HepG2 (cell line): ENCODE measurements around the gene ASXL1. TPM values are rescaled to one million over a fixed set of nuclear protein-coding genes. Genes with fewer than 3 reads are reported as not detected.

Source experiments
- ARNT2 ChIP-seq: sonication (generic); formaldehyde crosslinking; IDR thresholded peaks from 2 replicates; pipeline ENCODE4 v1.8.0; 2022; ENCODE audit warnings: mild to moderate bottlenecking, low read depth, missing genetic modification reagents, moderate library complexity
- CC2D1A ChIP-seq: sonication (generic); formaldehyde crosslinking; IDR thresholded peaks from 2 replicates; pipeline ENCODE4 v1.8.1; 2023; ENCODE audit warnings: mild to moderate bottlenecking, missing genetic modification reagents
- CHD2 ChIP-seq: IDR thresholded peaks from 2 replicates; pipeline ENCODE4 v1.6.1; 2011; ENCODE audit warnings: low read depth, low read length, improper control_type of control experiment
- DR1 ChIP-seq: sonication (generic); formaldehyde crosslinking; IDR thresholded peaks from 2 replicates; pipeline ENCODE4 v1.8.0; 2021; ENCODE audit warnings: mild to moderate bottlenecking, missing genetic modification reagents, inconsistent platforms
- ETV5 ChIP-seq: IDR thresholded peaks from 2 replicates; pipeline ENCODE4 v1.6.1; 2018; ENCODE audit warnings: missing biosample characterization, missing genetic modification reagents, inconsistent platforms, borderline replicate concordance
- FOXK1 ChIP-seq: sonication (generic); formaldehyde crosslinking; IDR thresholded peaks from 2 replicates; pipeline ENCODE4 v1.4.0; 2020; ENCODE audit warnings: low read depth, missing genetic modification reagents, borderline replicate concordance
- HNRNPLL ChIP-seq: fragments of 200-400 bp; formaldehyde crosslinking; IDR thresholded peaks from 2 replicates; pipeline ENCODE4 v1.6.1; 2017; ENCODE audit warnings: mild to moderate bottlenecking, low read depth, low read length; ENCODE audit not compliant: poor library complexity, severe bottlenecking
- PLRG1 ChIP-seq: fragments of 450-650 bp; conservative IDR thresholded peaks from 2 replicates; pipeline ENCODE4 v1.6.1; 2016
- POLR2G ChIP-seq: fragments of 200-400 bp; formaldehyde crosslinking; IDR thresholded peaks from 2 replicates; pipeline ENCODE4 v1.6.1; 2018; ENCODE audit warnings: mild to moderate bottlenecking, low read depth, low read length, moderate library complexity
- SETDB1 ChIP-seq: sonication (generic); formaldehyde crosslinking; IDR thresholded peaks from 2 replicates; pipeline ENCODE4 v1.5.1; 2020; ENCODE audit warnings: missing genetic modification reagents, mild to moderate bottlenecking, borderline replicate concordance
- TGIF2 ChIP-seq: IDR thresholded peaks from 2 replicates; pipeline ENCODE4 v1.6.1; 2016; ENCODE audit warnings: control low read depth, missing compliant biosample characterization
- USF2 ChIP-seq, 2 experiments: sonication (generic) in 1 of 2; formaldehyde crosslinking in 1 of 2; IDR thresholded peaks; 2 replicates each; pipeline versions ENCODE4 v1.5.1 to v1.6.1; 2011 to 2020; ENCODE audit warnings: borderline replicate concordance in 1 of 2, low read depth in 1 of 2, low read length in 1 of 2, mild to moderate bottlenecking in 1 of 2, missing genetic modification reagents in 1 of 2, moderate library complexity in 1 of 2
- ZBTB39 ChIP-seq: sonication (generic); formaldehyde crosslinking; IDR thresholded peaks from 2 replicates; pipeline ENCODE4 v1.5.0; 2020; ENCODE audit warnings: missing genetic modification reagents
- ZFP82 ChIP-seq: sonication (generic); formaldehyde crosslinking; IDR thresholded peaks from 2 replicates; pipeline ENCODE4 v1.5.1; 2020; ENCODE audit warnings: mild to moderate bottlenecking, missing genetic modification reagents, borderline replicate concordance
- ZNF136 ChIP-seq: sonication (generic); formaldehyde crosslinking; IDR thresholded peaks from 2 replicates; pipeline ENCODE4 v1.8.1; 2022; ENCODE audit warnings: low read depth, mild to moderate bottlenecking, moderate library complexity, missing genetic modification reagents
- ZNF510 ChIP-seq: sonication (generic); formaldehyde crosslinking; IDR thresholded peaks from 2 replicates; pipeline ENCODE4 v1.4.0; 2020; ENCODE audit warnings: low read depth, mild to moderate bottlenecking, missing genetic modification reagents
- ZNF574 ChIP-seq: sonication (generic); formaldehyde crosslinking; IDR thresholded peaks from 2 replicates; pipeline ENCODE4 v1.4.0; 2020; ENCODE audit warnings: missing genetic modification reagents
- ZNF710 ChIP-seq: sonication (generic); formaldehyde crosslinking; IDR thresholded peaks from 2 replicates; pipeline ENCODE4 v1.5.0; 2020; ENCODE audit warnings: mild to moderate bottlenecking, missing genetic modification reagents, borderline replicate concordance
- ZNF749 ChIP-seq: sonication (generic); formaldehyde crosslinking; IDR thresholded peaks from 2 replicates; pipeline ENCODE4 v1.8.0; 2022; ENCODE audit warnings: mild to moderate bottlenecking, missing genetic modification reagents, moderate library complexity, borderline replicate concordance
- polyA plus RNA-seq, 8 experiments: library from polyadenylated mRNA; depleted of rRNA in 3 of 8; stranded (reverse) in 7 of 8; unstranded in 1 of 8; fragments of >200 nt; fragmentation: Illumina TruSeq in 4 of 8; extraction: Trizol in 4 of 8; gene quantifications; 2 replicates each; pipeline versions ENCODE4 v1.2.1 to v1.2.3, GENCODE V29; 2011 to 2016; ENCODE audit warnings: low read depth in 4 of 8, missing spikeins in 1 of 8, mixed read lengths in 1 of 8; ENCODE audit not compliant: insufficient read depth in 1 of 8
- total RNA-seq, 5 experiments: library from RNA; depleted of rRNA; stranded (reverse); fragments of >200 nt; fragmentation: Illumina TruSeq; extraction: Trizol; gene quantifications; 2 replicates each; pipeline ENCODE4 v1.2.3, GENCODE V29; 2016; ENCODE audit warnings: low read depth in 1 of 5

The ASXL1 gene
- total and polyA plus RNA-seq, 2 of the 13 experiments (the other 11 are each of a cell fraction or from before 2014, with no cell fraction given), result 62.1 to 74.8 TPM

- TF ChIP-seq ZNF574 (CRISPR knock-in tag) (peak; percentile 98), ZNF136 (CRISPR knock-in tag) (peak; percentile 94; the same call in 1 of the 2 replicates), ZBTB39 (CRISPR knock-in tag) (no peak; the same call in 1 of the 2 replicates), POLR2G (peak; percentile 88), CC2D1A (CRISPR knock-in tag) (peak; percentile 72; the same call in 1 of the 2 replicates), USF2 (IDR thresholded peaks at IDR 0.05; ENCODE audit: low read depth, low read length) (0 out of 2 replicates have a peak, but pooled peaks have one; percentile 12), USF2 (CRISPR knock-in tag; IDR thresholded peaks at IDR 0.05; ENCODE audit: borderline replicate concordance) (peak; percentile 67; the same call in 1 of the 2 replicates), ZNF710 (CRISPR knock-in tag) (peak; percentile 88; the same call in 1 of the 2 replicates), TGIF2 (CRISPR knock-in tag) (peak; percentile 13; the same call in 1 of the 2 replicates), ZFP82 (CRISPR knock-in tag) (no peak), SETDB1 (no peak), ARNT2 (CRISPR knock-in tag) (peak; percentile 100), ZNF510 (peak; percentile 98), DR1 (CRISPR knock-in tag) (peak; percentile 90), FOXK1 (CRISPR knock-in tag) (peak; percentile 99), HNRNPLL (peak; percentile 96), ZNF749 (CRISPR knock-in tag) (peak; percentile 96), PLRG1 (no peak), CHD2 (peak; percentile 99), ETV5 (peak; percentile 98)
These were observed at the start of gene ASXL1 (continued) for GRCh38 chr20:32357869-32358631.
